ELF-1 (cell line): ENCODE results near the gene PRKCZ.

Experiments used
- DNase-seq: peaks from one replicate; pipeline ENCODE4 v3.0.0-alpha.2; 2016; ENCODE audit warnings: low read depth, low spot score

Gene PRKCZ

GRCh38 chr1:2100780-2101108 is 50.5 kb downstream of the PRKCZ start:
- DNase-seq, result no peak

DNA sequence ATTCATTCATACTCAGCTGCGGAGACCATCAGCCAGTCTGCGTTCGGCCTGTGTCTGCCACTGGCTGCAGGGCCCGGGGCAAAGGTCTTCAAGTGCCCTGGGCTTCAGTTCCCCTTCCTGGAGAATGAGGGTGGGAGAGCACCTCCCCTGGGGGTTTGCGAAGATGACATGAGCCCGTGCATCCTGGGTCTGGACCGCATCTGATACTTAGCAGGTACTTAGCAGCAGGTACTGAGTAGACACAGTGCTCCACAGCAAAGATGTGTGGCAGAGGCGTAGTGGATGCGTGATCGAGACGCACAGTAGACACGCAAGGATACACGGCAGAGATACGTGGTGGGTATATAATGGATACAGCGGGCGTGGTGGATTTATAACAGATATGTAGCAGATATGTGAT is 51.3 kb downstream of the PRKCZ start:
- DNase-seq, result no peak

DNA sequence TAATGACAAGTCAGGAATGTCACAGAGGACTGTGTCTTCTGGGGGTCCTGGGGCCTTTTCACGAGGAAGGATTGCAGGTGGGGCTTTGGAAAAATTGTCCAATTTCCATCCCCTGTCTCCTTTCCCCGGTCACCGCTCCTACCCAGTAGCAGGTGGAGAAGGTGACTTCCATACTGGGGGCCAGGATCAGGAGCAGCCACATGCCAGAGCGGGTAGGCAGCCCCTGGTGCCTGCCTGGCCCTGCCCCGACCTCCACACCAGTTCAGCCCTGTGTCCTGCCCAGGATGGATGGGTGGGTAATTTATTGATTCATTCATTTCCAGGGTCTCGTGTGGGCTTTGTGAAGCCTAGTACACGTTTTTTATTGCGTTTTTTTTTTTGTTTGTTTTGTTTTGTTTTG is 51.7 kb downstream of the PRKCZ start:
- no peak for DNase-seq

DNA sequence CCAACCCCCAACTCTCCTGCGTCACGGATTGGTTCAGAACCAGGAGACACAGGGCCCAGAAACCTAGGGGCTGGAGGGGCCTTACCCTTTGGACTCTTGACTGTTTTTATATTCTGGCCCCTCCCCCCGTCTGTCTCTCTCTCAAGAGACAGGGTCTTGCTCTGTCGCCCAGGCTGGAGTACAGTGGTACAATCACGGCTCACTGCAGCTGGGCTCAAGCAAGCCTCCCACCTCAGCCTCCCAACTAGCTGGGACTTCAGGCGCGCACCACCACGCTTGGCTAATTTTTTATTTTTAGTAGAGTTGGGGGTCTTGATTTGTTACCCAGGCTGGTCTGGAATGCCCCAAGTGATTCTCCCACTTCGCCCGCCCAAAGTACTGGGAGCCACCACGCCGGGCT is 52.5 kb downstream of the PRKCZ start:
- DNase-seq, result no peak

DNA sequence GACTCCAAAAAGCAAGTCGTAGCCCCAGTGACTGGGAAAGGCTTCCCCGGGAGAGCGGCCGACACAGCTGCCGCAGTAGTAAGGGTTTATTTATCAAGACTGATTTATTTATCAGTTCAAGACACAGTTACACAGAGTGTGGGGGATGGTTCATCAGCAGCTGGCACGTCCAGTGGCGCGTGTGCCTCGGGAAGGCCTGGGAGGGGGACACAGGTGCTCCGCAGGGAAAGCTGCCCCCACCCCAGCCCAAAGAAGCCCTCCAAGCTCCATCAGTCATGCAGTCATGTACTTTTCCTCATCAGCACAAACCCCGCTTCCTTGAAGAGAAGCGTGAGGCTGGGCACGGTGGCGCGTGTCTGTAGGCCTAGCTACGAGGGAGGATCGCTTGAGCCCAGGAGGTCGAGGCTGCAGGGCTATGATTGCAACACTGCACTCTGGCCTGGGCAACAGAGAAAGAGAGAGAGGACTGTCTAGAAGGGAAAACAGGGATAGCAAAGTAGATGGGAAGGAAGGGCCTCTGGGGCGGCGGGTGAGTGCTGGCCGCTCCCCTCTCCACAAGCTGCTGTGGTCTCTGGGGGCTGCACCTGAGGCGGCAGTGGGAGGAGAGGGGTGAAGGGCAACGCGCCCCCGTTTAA is 53.2 kb downstream of the PRKCZ start:
- no peak for DNase-seq

DNA sequence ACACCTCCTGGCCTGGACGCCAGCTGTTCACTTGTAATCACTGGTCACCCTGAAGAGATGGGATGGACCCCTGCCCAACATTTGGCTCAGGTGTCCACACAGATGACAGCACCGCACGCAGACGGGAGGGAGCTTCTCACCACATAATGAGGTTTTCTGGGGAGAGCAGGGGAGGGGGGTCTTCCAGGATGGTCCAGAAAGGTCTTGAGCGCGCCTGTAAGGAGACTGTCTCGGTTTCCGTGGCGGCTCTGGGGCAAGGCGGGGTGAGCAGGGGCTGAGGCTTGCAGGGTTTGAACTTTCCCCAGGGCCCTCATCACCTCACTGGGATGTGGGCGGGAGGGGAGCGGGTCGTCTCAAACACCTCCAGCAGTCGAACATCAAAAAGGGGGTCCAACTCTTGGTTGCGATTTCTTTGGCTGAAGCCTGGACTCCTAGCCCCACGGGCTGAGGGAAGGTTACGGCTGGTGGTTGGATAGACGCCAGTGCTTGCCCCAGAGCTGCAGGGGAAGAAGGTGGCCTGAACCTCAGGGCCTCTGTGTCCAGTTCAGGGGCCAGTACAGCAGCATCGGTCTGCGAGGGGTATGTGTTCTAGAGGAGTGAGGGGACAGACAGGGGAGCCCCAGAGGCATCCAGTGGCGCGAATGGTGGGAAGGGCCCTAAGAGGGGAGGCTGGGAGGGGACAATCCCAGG is 53.8 kb downstream of the PRKCZ start:
- no peak for DNase-seq

GRCh38 chr1:2104621-2105427 is 54.6 kb downstream of the PRKCZ start:
- DNase-seq, result peak; percentile 30

GRCh38 chr1:2105781-2106524 is 55.7 kb downstream of the PRKCZ start:
- DNase-seq, result no peak

- DNase-seq, result no peak
Measured at GRCh38 chr1:2106659-2107405, 56.6 kb downstream of the PRKCZ start.

DNA sequence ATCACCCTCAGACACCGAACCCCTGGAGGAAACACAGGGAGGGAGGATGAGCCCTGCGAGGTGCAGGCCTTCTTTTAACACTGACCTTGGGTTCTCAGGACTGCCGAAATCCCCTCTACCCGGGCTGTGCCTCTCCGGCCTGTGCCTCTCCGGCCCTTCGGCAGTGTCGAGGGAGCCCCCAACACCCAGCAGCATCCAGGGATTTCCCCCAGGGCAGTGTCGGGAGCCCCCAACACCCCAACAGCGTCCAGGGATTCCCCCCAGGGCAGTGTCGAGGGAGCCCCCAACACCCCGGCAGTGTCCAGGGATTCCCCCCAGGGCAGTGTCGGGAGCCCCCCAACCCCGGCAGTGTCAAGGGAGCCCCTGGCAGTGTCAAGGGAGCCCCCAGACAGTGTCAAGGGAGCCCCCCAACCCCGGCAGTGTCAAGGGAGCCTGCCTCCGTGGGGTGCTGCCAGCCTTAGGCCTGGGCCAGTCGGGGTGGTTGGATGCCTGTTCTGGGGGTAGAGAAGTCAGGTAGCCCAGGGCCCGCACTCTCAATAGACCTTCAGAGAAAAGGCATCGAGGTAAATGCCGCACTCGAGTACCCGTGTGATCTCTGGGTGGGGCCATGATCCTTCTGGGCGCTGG is 57.5 kb downstream of the PRKCZ start:
- no peak for DNase-seq

DNA sequence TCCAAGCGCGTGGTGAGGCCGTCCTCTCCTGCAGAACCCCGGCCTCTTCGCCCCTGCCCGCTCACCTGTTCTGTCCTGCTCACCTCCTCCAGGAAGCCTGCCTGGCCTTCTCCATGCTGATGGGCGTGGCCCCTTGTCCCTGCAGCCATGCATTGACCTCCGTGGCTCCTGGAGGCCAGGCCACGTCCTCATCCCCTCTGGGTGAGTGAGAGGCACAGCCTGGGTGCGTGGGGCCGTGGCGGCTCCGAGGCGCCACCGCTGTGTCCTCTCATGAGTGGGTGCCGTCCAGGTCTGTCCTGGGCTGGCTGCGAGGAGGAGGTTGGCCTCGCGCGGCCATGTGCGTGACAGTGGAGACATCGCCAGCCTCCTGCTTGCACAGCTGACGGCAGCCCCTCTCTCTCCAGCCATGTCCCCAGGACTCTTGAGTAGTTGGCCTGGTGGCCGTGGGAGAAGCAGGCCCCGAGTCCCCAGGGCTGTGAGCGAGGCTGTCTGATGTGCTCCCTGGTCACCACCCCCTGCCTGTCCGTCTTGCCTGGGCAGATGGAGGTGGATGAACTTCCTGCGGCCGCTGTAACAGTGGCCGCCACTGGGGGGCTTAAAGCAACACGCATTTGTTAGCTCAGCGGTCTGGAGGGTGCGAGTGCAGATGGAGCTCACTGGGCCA is 58.1 kb downstream of the PRKCZ start:
- peak; percentile 89 for DNase-seq

- DNase-seq, result no peak
Measured at GRCh38 chr1:2108877-2109580, 58.8 kb downstream of the PRKCZ start.

- DNase-seq, result no peak
Measured at GRCh38 chr1:2109581-2110021, 59.4 kb downstream of the PRKCZ start.

DNA sequence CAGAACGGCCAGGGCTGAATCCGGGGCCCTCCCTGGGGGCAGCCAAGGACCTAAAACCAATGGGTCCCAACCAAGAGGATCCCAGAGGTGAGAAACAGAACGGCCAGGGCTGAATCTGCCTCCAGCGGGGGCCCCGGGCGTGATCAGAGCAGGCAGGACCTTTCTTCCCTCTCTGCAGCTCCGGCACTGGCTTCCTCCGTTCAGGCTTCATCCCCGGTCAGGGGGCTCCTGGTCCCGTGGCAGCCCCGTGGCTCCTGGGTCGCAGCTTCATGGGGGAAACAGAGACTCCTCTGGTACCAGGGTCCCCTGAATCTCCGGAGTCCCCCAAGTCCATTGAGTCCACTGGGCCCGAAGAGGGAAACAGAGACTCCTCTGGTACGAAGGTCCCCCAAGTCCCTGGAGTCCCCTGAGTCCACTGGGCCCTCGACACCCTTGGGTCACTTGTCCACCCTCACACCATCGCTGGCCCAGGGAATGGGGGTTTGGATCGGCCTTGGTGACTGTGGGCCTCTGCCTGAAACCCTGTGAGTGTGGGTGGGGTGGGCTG is 60.1 kb downstream of the PRKCZ start:
- no peak for DNase-seq

- no peak for DNase-seq
Measured at GRCh38 chr1:2110738-2111673, 60.8 kb downstream of the PRKCZ start.

- DNase-seq, result no peak
Measured at GRCh38 chr1:2111674-2112035, 61.4 kb downstream of the PRKCZ start.

DNA sequence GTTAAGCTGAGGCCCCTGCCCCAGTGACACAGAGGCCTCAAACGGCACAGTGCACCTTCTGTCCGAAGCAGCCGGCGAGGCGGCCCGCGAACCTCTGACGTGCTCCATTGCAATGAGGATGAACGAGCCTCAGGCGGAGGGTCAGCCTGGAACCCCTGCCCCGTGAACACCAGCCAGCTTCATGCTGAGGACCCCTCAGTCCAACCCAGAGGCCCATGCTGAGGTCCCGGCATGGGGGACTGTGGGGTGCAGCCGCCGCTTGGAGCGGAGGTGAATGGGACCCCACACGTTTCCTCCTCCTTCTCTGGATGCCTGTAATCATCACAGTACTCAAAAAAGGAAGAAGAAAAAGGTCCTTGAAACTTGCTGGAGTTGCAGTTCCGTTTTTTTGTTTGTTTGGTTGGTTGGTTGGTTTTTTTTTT is 62.1 kb downstream of the PRKCZ start:
- DNase-seq, result no peak

DNA sequence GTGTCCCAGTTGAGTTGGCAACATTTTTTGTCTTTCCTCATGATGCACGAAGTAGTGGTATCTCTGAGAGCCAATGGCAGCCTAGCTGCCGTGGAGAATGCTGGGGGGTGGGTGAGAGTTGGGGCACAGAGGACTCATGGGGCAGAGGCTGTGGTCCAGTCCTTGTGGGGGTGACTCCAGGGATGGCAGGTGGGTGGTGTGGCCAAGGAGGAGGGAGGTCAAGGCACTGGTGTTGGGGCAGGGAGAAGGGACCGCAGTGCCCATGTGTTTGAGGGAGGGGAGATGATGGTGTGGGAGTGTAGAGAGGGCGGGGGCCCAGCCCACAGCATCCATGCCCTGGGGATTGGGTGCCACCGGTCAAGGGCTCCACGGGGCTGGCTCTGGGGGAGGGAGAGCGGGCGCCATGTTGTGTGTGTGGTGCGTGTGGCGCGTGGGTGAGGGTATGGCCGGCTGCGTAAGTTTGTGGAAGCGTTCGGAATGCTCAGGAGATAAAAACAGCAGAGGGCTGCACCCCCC is 63.5 kb downstream of the PRKCZ start:
- DNase-seq, result no peak
